Caco-2 (cell line): ENCODE measurements around the gene HTR4. TPM values are rescaled to one million over a fixed set of nuclear protein-coding genes. Genes with fewer than 3 reads are reported as not detected.

ENCODE experiments used
- BruUV-seq: library from RNA; stranded (reverse); fragments of 400-500 nt; replicated peaks from 2 replicates; lab custom pipeline; 2021; lab: Mats Ljungman, UMichigan
- CTCF ChIA-PET: fragments of 300-600 bp; sonication (Branson Sonifier 250); formaldehyde crosslinking; loops from one replicate; lab custom pipeline; 2022; ENCODE audit warnings: antibody characterized with exemption; lab: Charles Lee
- POLR2A ChIA-PET: fragments of 300-600 bp; sonication (Branson Sonifier 250); formaldehyde crosslinking; loops from one replicate; lab custom pipeline; 2022; ENCODE audit warnings: antibody characterized with exemption; lab: Charles Lee
- DNase-seq, 2 experiments: peaks; one replicate each; pipeline versions ENCODE4 v3.0.0 to v3.0.0-alpha.2; 2020 to 2022
- H3K27me3 ChIP-seq: replicated peaks from 2 replicates; pipeline ENCODE4 v1.6.0; 2011; ENCODE audit warnings: low read length; ENCODE audit not compliant: control insufficient read depth, insufficient read depth
- H3K36me3 ChIP-seq: 2 replicates; pipeline ENCODE4 v1.5.1; 2011; ENCODE audit warnings: low read length; ENCODE audit not compliant: control insufficient read depth, insufficient read depth
- H3K4me1 ChIP-seq: fragments of 250-450 bp; sonication (Bioruptor Pico); 2 replicates; pipeline ENCODE4 v1.5.1; 2020; ENCODE audit warnings: mild to moderate bottlenecking
- H3K4me3 ChIP-seq: 2 replicates; pipeline ENCODE4 v1.5.1; 2011; ENCODE audit warnings: low read depth, mild to moderate bottlenecking, control low read depth, low read length
- H3K9me3 ChIP-seq: fragments of 250-450 bp; sonication (Bioruptor Pico); 2 replicates; pipeline ENCODE4 v1.5.1; 2020; ENCODE audit warnings: mild to moderate bottlenecking, moderate library complexity
- H3K27ac Mint-ChIP-seq: one replicate; pipeline ENCODE4 v1.8.0; 2022; ENCODE audit warnings: mixed read lengths; ENCODE audit not compliant: unreplicated experiment
- H3K27me3 Mint-ChIP-seq: one replicate; pipeline ENCODE4 v1.8.0; 2022; ENCODE audit warnings: mixed read lengths; ENCODE audit not compliant: insufficient read depth, unreplicated experiment
- H3K36me3 Mint-ChIP-seq: one replicate; pipeline ENCODE4 v1.8.0; 2022; ENCODE audit warnings: mild to moderate bottlenecking, mixed read lengths; ENCODE audit not compliant: insufficient read depth, unreplicated experiment
- H3K4me1 Mint-ChIP-seq: one replicate; pipeline ENCODE4 v1.8.0; 2022; ENCODE audit warnings: low read depth, mixed read lengths; ENCODE audit not compliant: unreplicated experiment
- H3K4me3 Mint-ChIP-seq: one replicate; pipeline ENCODE4 v1.8.0; 2022; ENCODE audit warnings: mild to moderate bottlenecking, moderate library complexity, mixed read lengths; ENCODE audit not compliant: unreplicated experiment
- H3K9me3 Mint-ChIP-seq: one replicate; pipeline ENCODE4 v1.8.0; 2022; ENCODE audit warnings: mixed read lengths; ENCODE audit not compliant: unreplicated experiment
- CTCF ChIP-seq, 2 experiments: fragments of 200-600 bp in 1 of 2; IDR thresholded peaks; 1 replicate in 1 of 2; 2 replicates in 1 of 2; pipeline versions ENCODE4 v1.5.1 to v1.8.0; 2011 to 2022; ENCODE audit warnings: antibody characterized with exemption in 1 of 2, control low read depth in 1 of 2, inconsistent platforms in 1 of 2, low read depth in 1 of 2, low read length in 1 of 2, mild to moderate bottlenecking in 1 of 2, moderate library complexity in 1 of 2; ENCODE audit not compliant: insufficient read depth in 1 of 2, severe bottlenecking in 1 of 2, unreplicated experiment in 1 of 2
- intact Hi-C: fragments of 100-400 bp; cut with micrococcal nuclease; formaldehyde crosslinking; loops from one replicate; pipeline ENCODE4 v1.10.0; 2022; ENCODE audit not compliant: unreplicated experiment
- total RNA-seq: library from RNA; stranded (reverse); gene quantifications from 2 replicates; pipeline ENCODE4 v1.2.3, GENCODE V29; 2022

The HTR4 gene
- total RNA-seq, 1 experiment from 2014 or later: not detected

DNA sequence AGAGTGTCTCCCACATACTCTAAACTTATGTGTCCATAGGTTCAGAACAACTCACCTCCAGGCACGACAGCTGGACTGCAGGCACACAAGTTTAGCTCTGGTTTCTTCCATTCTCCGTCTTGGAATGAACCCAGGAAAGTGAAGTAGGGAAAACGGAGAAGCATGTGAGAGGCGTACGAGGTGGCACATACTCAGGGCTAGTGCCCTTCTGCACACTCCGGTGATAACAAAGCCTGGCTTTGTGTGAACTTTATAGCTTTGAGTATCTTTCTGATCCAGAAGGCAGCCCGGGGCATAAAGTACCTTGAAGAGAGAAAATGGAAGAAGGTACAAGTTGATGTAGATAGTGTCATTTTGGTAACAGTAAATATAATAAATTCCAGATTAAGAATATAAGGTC, 11.1 kb upstream of the HTR4 start:
- H3K4me3 ChIP-seq: no peak overlapping the region
- no peaks in the 10 kb centered on the region for H3K9me3 ChIP-seq
- peaks cover 4% of the 10 kb centered on the region for H3K27me3 Mint-ChIP-seq
- TF ChIP-seq CTCF (IDR thresholded peaks at IDR 0.05; ENCODE audit: insufficient read depth in 1 of 2, low read depth in 1 of 2, low read length in 1 of 2, severe bottlenecking in 1 of 2, unreplicated experiment in 1 of 2): no peak
- no peak overlapping the region for H3K4me3 Mint-ChIP-seq
- DNase-seq: no peak
- H3K36me3 Mint-ChIP-seq: no peaks in the 10 kb centered on the region
- ChIA-PET POLR2A (no interaction called here), CTCF (no interaction called here)
- H3K27me3 ChIP-seq: no peaks in the 10 kb centered on the region
- H3K27ac Mint-ChIP-seq: no peak overlapping the region
- no peaks in the 10 kb centered on the region for H3K9me3 Mint-ChIP-seq
- no peaks in the 10 kb centered on the region for H3K4me1 ChIP-seq
- BruUV-seq: no TSS peak
- no peaks in the 10 kb centered on the region for H3K4me1 Mint-ChIP-seq
- H3K36me3 ChIP-seq: no peaks in the 10 kb centered on the region
- intact Hi-C loops: no loop called here

GRCh38 chr5:148663509-148663908, 9.2 kb upstream of the HTR4 start:
- no peak overlapping the region for H3K4me3 Mint-ChIP-seq
- H3K27me3 ChIP-seq: no peaks in the 10 kb centered on the region

DNA sequence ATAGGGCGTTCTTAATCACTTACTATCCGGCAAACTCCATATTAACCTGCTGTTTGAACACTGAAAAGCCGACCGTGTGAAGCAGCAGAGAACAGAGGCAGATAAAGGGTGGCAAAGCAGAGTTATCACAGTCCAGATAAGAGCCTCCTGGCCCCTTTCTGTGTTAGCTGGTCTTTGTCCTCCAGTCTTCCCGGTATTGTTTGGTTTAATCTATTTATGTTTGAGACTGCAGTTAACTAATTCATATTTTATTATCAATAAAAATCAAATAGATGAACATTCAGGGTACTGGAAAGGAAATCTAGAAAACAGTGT, 6.0 kb upstream of the HTR4 start:
- BruUV-seq: no TSS peak
- Mint-ChIP-seq H3K36me3 (no peaks in the 10 kb centered on the region), H3K27ac (no peak overlapping the region), H3K4me1 (peaks cover 10% of the 10 kb centered on the region), H3K9me3 (no peaks in the 10 kb centered on the region), H3K4me3 (no peak overlapping the region), H3K27me3 (peaks cover 17% of the 10 kb centered on the region)
- Histone ChIP-seq H3K4me3 (no peak overlapping the region), H3K9me3 (no peaks in the 10 kb centered on the region), H3K27me3 (no peaks in the 10 kb centered on the region), H3K36me3 (no peaks in the 10 kb centered on the region), H3K4me1 (0 out of 2 replicates have a peak, but pooled peaks cover 5% of the 10 kb centered on the region)
- intact Hi-C loops: no loop called here
- ChIA-PET POLR2A (no interaction called here), CTCF (no interaction called here)
- no peak for TF ChIP-seq CTCF (IDR thresholded peaks at IDR 0.05; ENCODE audit: insufficient read depth in 1 of 2, low read depth in 1 of 2, low read length in 1 of 2, severe bottlenecking in 1 of 2, unreplicated experiment in 1 of 2)
- no peak for DNase-seq

More at GRCh38 chr5:148663509-148663908, 9.2 kb upstream of the HTR4 start:
- H3K9me3 ChIP-seq: no peaks in the 10 kb centered on the region
- BruUV-seq: no TSS peak
- Mint-ChIP-seq H3K9me3 (no peaks in the 10 kb centered on the region), H3K27ac (no peak overlapping the region), H3K36me3 (no peaks in the 10 kb centered on the region), H3K27me3 (peaks cover 8% of the 10 kb centered on the region), H3K4me1 (peaks cover 10% of the 10 kb centered on the region)
- no peak for TF ChIP-seq CTCF (IDR thresholded peaks at IDR 0.05; ENCODE audit: insufficient read depth in 1 of 2, low read depth in 1 of 2, low read length in 1 of 2, severe bottlenecking in 1 of 2, unreplicated experiment in 1 of 2)
- no peak overlapping the region for H3K4me3 ChIP-seq
- intact Hi-C loops: no loop called here
- 0 out of 2 replicates have a peak, but pooled peaks cover 5% of the 10 kb centered on the region for H3K4me1 ChIP-seq
- ChIA-PET POLR2A (no interaction called here), CTCF (interaction anchor here (0.6 to 1.0 kb wide), 3 partner anchors 68 to 291 kb away, joined by 3 to 4 read pairs (median 3); no protein-coding TSS in a partner anchor)
- no peaks in the 10 kb centered on the region for H3K36me3 ChIP-seq
- no peak for DNase-seq
